SK-N-SH treated with all-trans-retinoic acid at 6 μM for 48 hours (cell line): ENCODE data around the gene PLCB4.
A peak's percentile ranks its signal among the peaks of the same experiment; 100 is the strongest.

ENCODE experiments used
- ATAC-seq: fragments of 200-7000 bp; cut with Tn5 transposase; 3 replicates; pipeline ENCODE4 v1.9.1; 2020; ENCODE audit warnings: mild to moderate bottlenecking, moderate library complexity
- ARNTL ChIP-seq: fragments of 450-650 bp; formaldehyde crosslinking; IDR thresholded peaks from 2 replicates; pipeline ENCODE4 v1.5.0; 2020; ENCODE audit warnings: low read depth, mild to moderate bottlenecking, moderate library complexity, borderline replicate concordance
- BACH2 ChIP-seq: fragments of 250-450 bp; sonication (Bioruptor Pico); IDR thresholded peaks from 2 replicates; pipeline ENCODE4 v1.9.0; 2021; ENCODE audit warnings: mild to moderate bottlenecking, borderline replicate concordance
- CSDC2 ChIP-seq: fragments of 250-450 bp; sonication (Bioruptor Pico); IDR thresholded peaks from 2 replicates; pipeline ENCODE4 v1.5.0; 2020; ENCODE audit warnings: mild to moderate bottlenecking, moderate library complexity
- ESRRG ChIP-seq: fragments of 250-450 bp; sonication (Bioruptor Pico); IDR thresholded peaks from 2 replicates; pipeline ENCODE4 v1.6.1; 2021; ENCODE audit warnings: mild to moderate bottlenecking
- GLIS3 ChIP-seq: fragments of 250-450 bp; sonication (Bioruptor Pico); IDR thresholded peaks from 2 replicates; pipeline ENCODE4 v1.5.0; 2020; ENCODE audit warnings: mild to moderate bottlenecking, moderate library complexity
- ISL1 ChIP-seq: fragments of 250-450 bp; sonication (Bioruptor Pico); IDR thresholded peaks from 2 replicates; pipeline ENCODE4 v2.1.2; 2022; ENCODE audit warnings: mild to moderate bottlenecking, moderate library complexity
- OSR1 ChIP-seq: fragments of 250-450 bp; sonication (Bioruptor Pico); IDR thresholded peaks from 2 replicates; pipeline ENCODE4 v1.8.0; 2022; ENCODE audit warnings: moderate library complexity, mild to moderate bottlenecking, inconsistent platforms
- PPARA ChIP-seq: fragments of 250-450 bp; sonication (Bioruptor Pico); IDR thresholded peaks from 2 replicates; pipeline ENCODE4 v1.5.0; 2020; ENCODE audit warnings: mild to moderate bottlenecking, borderline replicate concordance
- RARB ChIP-seq: fragments of 250-450 bp; sonication (Bioruptor Pico); IDR thresholded peaks from 2 replicates; pipeline ENCODE4 v1.8.0; 2021; ENCODE audit warnings: mild to moderate bottlenecking, moderate library complexity
- SNAI2 ChIP-seq: fragments of 250-450 bp; sonication (Bioruptor Pico); IDR thresholded peaks from 2 replicates; pipeline ENCODE4 v1.5.0; 2020; ENCODE audit warnings: mild to moderate bottlenecking, moderate library complexity
- TCF4 ChIP-seq: fragments of 250-450 bp; sonication (Bioruptor Pico); IDR thresholded peaks from 2 replicates; pipeline ENCODE4 v1.8.0; 2021; ENCODE audit warnings: mild to moderate bottlenecking, moderate library complexity, borderline replicate concordance
- TOX ChIP-seq: fragments of 250-450 bp; sonication (Bioruptor Pico); IDR thresholded peaks from 2 replicates; pipeline ENCODE4 v1.8.0; 2021; ENCODE audit warnings: mild to moderate bottlenecking, moderate library complexity, borderline replicate concordance
- ZC3H10 ChIP-seq: fragments of 250-450 bp; sonication (Bioruptor Pico); IDR thresholded peaks from 2 replicates; pipeline ENCODE4 v1.5.1; 2021; ENCODE audit warnings: mild to moderate bottlenecking, moderate library complexity
- ZFP3 ChIP-seq: fragments of 250-450 bp; sonication (Bioruptor Pico); IDR thresholded peaks from 2 replicates; pipeline ENCODE4 v1.5.0; 2020; ENCODE audit warnings: mild to moderate bottlenecking, moderate library complexity
- ZFP30 ChIP-seq: fragments of 450-650 bp; formaldehyde crosslinking; IDR thresholded peaks from 2 replicates; pipeline ENCODE4 v1.5.0; 2022; ENCODE audit warnings: mild to moderate bottlenecking, moderate library complexity
- ZNF565 ChIP-seq: fragments of 450-650 bp; formaldehyde crosslinking; conservative IDR thresholded peaks from 2 replicates; pipeline ENCODE4 v1.5.0; 2020; ENCODE audit warnings: low read depth, mild to moderate bottlenecking, moderate library complexity
- ZNF70 ChIP-seq: fragments of 450-650 bp; formaldehyde crosslinking; IDR thresholded peaks from 2 replicates; pipeline ENCODE4 v1.5.0; 2020; ENCODE audit warnings: mild to moderate bottlenecking, moderate library complexity
- TF ChIP-seq, protein P1 (sequence below): fragments of 250-450 bp; sonication (Bioruptor Pico); IDR thresholded peaks from 2 replicates; pipeline ENCODE4 v1.8.0; 2020; ENCODE audit warnings: mild to moderate bottlenecking, moderate library complexity, borderline replicate concordance
- TF ChIP-seq, protein P2 (sequence below): fragments of 250-450 bp; sonication (Bioruptor Pico); IDR thresholded peaks from 2 replicates; pipeline ENCODE4 v1.8.0; 2021; ENCODE audit warnings: low read depth, mild to moderate bottlenecking, moderate library complexity, borderline replicate concordance
- TF ChIP-seq, protein P3 (sequence below): fragments of 250-450 bp; sonication (Bioruptor Pico); IDR thresholded peaks from 2 replicates; pipeline ENCODE4 v1.5.0; 2020; ENCODE audit warnings: mild to moderate bottlenecking, moderate library complexity
- TF ChIP-seq, protein P4 (sequence below): fragments of 250-450 bp; sonication (Bioruptor Pico); IDR thresholded peaks from 2 replicates; pipeline ENCODE4 v1.5.1; 2021; ENCODE audit warnings: mild to moderate bottlenecking, moderate library complexity

The PLCB4 gene

DNA sequence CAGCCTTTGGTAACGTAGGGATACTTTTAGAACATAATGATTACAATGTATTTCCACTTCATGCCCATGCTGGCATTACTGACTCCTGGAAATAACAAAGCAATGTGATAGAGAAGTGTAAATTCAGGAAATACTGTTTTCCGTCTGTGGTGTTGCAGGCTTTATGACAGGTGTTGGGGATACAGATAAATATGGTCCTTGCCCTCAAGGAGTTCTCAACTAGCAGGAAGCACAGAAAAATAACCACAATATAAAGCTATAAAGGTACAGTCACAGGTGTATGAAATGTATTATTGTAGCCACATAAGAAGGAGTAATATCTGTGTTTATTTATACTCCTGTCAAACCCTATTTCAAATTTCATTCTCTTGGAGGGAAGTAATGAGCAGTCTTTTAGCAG lies 432.6 kb downstream of the PLCB4 start (continued):
- TF ChIP-seq, protein P1, sequence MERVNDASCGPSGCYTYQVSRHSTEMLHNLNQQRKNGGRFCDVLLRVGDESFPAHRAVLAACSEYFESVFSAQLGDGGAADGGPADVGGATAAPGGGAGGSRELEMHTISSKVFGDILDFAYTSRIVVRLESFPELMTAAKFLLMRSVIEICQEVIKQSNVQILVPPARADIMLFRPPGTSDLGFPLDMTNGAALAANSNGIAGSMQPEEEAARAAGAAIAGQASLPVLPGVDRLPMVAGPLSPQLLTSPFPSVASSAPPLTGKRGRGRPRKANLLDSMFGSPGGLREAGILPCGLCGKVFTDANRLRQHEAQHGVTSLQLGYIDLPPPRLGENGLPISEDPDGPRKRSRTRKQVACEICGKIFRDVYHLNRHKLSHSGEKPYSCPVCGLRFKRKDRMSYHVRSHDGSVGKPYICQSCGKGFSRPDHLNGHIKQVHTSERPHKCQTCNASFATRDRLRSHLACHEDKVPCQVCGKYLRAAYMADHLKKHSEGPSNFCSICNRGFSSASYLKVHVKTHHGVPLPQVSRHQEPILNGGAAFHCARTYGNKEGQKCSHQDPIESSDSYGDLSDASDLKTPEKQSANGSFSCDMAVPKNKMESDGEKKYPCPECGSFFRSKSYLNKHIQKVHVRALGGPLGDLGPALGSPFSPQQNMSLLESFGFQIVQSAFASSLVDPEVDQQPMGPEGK (CRISPR knock-in tag): no peak
- TF ChIP-seq PPARA (CRISPR knock-in tag) (no peak), ZNF70 (CRISPR knock-in tag) (no peak)

DNA sequence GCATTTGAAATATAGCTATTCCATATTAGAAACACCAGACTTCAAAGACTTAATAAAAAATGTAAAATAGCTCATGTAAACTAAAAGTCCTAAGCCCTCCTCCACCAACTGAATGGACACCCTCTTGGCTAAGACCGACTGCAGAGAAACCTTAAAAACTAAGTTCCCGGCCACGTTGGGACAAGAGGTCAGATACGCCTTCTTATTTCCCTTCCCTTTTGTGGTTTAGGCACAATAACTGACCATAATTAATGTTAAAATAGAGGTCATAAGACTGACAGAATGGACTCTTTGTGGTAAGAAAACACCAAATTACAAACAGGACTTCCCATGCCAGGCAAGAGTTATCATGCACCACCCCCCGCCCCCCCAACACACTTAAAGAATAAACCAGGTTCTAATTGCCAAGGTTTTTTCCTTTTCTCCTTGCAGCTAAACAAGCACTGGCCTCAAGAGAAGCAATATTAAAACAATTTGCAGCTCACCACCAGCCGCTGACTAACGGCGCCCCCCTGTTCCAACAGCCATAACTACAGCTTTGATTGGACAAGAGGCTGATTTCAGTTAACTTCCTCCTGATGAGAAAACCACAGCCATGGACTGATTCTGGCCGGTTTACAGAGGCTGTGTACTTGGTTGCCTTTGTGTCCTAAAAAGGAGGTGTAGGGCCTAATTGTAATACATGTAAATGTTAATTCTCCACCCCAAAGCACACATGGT lies 434.8 kb downstream of the PLCB4 start:
- TF ChIP-seq BACH2 (CRISPR knock-in tag) (no peak), CSDC2 (no peak), GLIS3 (CRISPR knock-in tag) (no peak), SNAI2 (CRISPR knock-in tag) (no peak), RARB (no peak), PPARA (CRISPR knock-in tag) (no peak), OSR1 (CRISPR knock-in tag) (no peak), ARNTL (CRISPR knock-in tag) (no peak), ZFP3 (CRISPR knock-in tag) (no peak), ZNF565 (CRISPR knock-in tag) (no peak), ISL1 (CRISPR knock-in tag) (no peak), TOX (CRISPR knock-in tag) (no peak), TCF4 (CRISPR knock-in tag) (no peak), ZC3H10 (CRISPR knock-in tag) (no peak), ZFP30 (CRISPR knock-in tag) (no peak), ESRRG (CRISPR knock-in tag) (no peak)
- TF ChIP-seq, protein P2, sequence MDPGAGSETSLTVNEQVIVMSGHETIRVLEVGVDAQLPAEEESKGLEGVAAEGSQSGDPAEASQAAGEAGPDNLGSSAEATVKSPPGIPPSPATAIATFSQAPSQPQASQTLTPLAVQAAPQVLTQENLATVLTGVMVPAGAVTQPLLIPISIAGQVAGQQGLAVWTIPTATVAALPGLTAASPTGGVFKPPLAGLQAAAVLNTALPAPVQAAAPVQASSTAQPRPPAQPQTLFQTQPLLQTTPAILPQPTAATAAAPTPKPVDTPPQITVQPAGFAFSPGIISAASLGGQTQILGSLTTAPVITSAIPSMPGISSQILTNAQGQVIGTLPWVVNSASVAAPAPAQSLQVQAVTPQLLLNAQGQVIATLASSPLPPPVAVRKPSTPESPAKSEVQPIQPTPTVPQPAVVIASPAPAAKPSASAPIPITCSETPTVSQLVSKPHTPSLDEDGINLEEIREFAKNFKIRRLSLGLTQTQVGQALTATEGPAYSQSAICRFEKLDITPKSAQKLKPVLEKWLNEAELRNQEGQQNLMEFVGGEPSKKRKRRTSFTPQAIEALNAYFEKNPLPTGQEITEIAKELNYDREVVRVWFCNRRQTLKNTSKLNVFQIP (CRISPR knock-in tag): no peak
- TF ChIP-seq, protein P3, sequence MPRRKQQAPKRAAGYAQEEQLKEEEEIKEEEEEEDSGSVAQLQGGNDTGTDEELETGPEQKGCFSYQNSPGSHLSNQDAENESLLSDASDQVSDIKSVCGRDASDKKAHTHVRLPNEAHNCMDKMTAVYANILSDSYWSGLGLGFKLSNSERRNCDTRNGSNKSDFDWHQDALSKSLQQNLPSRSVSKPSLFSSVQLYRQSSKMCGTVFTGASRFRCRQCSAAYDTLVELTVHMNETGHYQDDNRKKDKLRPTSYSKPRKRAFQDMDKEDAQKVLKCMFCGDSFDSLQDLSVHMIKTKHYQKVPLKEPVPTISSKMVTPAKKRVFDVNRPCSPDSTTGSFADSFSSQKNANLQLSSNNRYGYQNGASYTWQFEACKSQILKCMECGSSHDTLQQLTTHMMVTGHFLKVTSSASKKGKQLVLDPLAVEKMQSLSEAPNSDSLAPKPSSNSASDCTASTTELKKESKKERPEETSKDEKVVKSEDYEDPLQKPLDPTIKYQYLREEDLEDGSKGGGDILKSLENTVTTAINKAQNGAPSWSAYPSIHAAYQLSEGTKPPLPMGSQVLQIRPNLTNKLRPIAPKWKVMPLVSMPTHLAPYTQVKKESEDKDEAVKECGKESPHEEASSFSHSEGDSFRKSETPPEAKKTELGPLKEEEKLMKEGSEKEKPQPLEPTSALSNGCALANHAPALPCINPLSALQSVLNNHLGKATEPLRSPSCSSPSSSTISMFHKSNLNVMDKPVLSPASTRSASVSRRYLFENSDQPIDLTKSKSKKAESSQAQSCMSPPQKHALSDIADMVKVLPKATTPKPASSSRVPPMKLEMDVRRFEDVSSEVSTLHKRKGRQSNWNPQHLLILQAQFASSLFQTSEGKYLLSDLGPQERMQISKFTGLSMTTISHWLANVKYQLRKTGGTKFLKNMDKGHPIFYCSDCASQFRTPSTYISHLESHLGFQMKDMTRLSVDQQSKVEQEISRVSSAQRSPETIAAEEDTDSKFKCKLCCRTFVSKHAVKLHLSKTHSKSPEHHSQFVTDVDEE (CRISPR knock-in tag): no peak
- TF ChIP-seq, protein P4, sequence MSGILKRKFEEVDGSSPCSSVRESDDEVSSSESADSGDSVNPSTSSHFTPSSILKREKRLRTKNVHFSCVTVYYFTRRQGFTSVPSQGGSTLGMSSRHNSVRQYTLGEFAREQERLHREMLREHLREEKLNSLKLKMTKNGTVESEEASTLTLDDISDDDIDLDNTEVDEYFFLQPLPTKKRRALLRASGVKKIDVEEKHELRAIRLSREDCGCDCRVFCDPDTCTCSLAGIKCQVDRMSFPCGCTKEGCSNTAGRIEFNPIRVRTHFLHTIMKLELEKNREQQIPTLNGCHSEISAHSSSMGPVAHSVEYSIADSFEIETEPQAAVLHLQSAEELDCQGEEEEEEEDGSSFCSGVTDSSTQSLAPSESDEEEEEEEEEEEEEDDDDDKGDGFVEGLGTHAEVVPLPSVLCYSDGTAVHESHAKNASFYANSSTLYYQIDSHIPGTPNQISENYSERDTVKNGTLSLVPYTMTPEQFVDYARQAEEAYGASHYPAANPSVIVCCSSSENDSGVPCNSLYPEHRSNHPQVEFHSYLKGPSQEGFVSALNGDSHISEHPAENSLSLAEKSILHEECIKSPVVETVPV (CRISPR knock-in tag): no peak
- TF ChIP-seq, protein P1 (CRISPR knock-in tag): no peak
- peak; percentile 62 for ATAC-seq
